H1 (cell line): Measurements from ENCODE around the gene POF1B.

Experiments used
- EGR1 ChIP-seq: IDR thresholded peaks from 2 replicates; pipeline ENCODE4 v1.6.1; 2011; ENCODE audit warnings: low read depth, low read length, borderline replicate concordance
- HDAC2 ChIP-seq, 2 experiments: fragments of 300-600 bp in 1 of 2; sonication (generic) in 1 of 2; IDR thresholded peaks; 2 replicates each; pipeline ENCODE4 v1.6.1; 2011 to 2012; ENCODE audit warnings: low read depth in 2 of 2, low read length in 2 of 2, mild to moderate bottlenecking in 2 of 2, moderate library complexity in 2 of 2, borderline replicate concordance in 1 of 2, inconsistent platforms in 1 of 2
- JUND ChIP-seq: IDR thresholded peaks from 2 replicates; pipeline ENCODE4 v1.6.1; 2011; ENCODE audit warnings: mild to moderate bottlenecking, improper control_type of control experiment, low read length
- POLR2AphosphoS5 ChIP-seq: IDR thresholded peaks from 2 replicates; pipeline ENCODE4 v1.6.1; 2011; ENCODE audit warnings: low read depth, low read length
- TF ChIP-seq, protein P1 (sequence below), 3 experiments: IDR thresholded peaks; 1 replicate in 2 of 3; 2 replicates in 1 of 3; pipeline versions ENCODE4 v1.5.1 to v1.6.1; 2011; ENCODE audit warnings: low read length in 3 of 3, mild to moderate bottlenecking in 3 of 3, inconsistent platforms in 2 of 3, low read depth in 1 of 3, moderate library complexity in 1 of 3; ENCODE audit not compliant: insufficient read depth in 1 of 3; ENCODE audit errors: control extremely low read depth in 1 of 3

DNA sequence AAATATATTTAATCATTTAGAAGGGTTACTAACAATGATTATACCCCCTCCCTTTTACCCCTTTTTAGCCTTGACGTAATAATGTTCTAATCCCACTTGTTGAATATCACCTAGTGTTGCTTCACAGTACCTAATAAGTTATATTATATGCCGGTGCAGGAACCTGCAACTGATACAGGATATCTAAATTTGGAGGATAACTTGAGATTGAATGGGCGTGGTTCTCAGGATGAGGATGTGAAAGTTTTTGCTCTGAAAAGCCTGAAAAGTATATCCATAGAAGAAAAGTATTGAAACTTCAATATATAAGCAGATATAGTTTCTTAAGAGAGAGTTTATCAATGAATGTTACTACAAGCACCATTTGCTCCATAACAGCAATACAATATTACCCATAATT is 75.9 kb downstream of the POF1B start:
- TF ChIP-seq POLR2AphosphoS5, result no peak
- TF ChIP-seq, protein P1, sequence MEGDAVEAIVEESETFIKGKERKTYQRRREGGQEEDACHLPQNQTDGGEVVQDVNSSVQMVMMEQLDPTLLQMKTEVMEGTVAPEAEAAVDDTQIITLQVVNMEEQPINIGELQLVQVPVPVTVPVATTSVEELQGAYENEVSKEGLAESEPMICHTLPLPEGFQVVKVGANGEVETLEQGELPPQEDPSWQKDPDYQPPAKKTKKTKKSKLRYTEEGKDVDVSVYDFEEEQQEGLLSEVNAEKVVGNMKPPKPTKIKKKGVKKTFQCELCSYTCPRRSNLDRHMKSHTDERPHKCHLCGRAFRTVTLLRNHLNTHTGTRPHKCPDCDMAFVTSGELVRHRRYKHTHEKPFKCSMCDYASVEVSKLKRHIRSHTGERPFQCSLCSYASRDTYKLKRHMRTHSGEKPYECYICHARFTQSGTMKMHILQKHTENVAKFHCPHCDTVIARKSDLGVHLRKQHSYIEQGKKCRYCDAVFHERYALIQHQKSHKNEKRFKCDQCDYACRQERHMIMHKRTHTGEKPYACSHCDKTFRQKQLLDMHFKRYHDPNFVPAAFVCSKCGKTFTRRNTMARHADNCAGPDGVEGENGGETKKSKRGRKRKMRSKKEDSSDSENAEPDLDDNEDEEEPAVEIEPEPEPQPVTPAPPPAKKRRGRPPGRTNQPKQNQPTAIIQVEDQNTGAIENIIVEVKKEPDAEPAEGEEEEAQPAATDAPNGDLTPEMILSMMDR (IDR thresholded peaks at IDR 0.05; ENCODE audit: control extremely low read depth in 1 of 3, insufficient read depth in 1 of 3, low read depth in 1 of 3, low read length in 3 of 3), result no peak
- TF ChIP-seq HDAC2 (IDR thresholded peaks at IDR 0.05; ENCODE audit: borderline replicate concordance in 1 of 2, low read depth in 2 of 2, low read length in 2 of 2), result no peak
- TF ChIP-seq JUND, result no peak
- no peak for TF ChIP-seq EGR1
